WTC11 (cell line): Measurements from ENCODE around the gene FBXO15. TPM values are rescaled to one million over a fixed set of nuclear protein-coding genes. Genes with fewer than 3 reads are reported as not detected.

Source experiments
- ATAC-seq: fragments of 200-7000 bp; cut with Tn5 transposase; 2 replicates; pipeline ENCODE4 v1.10.0; 2021; ENCODE audit warnings: mild to moderate bottlenecking, moderate library complexity
- CTCF ChIA-PET: fragments of 300-600 bp; sonication (Branson Sonifier 250); formaldehyde crosslinking; loops from one replicate; lab custom pipeline; 2021; ENCODE audit warnings: antibody characterized with exemption; lab: Charles Lee
- POLR2A ChIA-PET: fragments of 350-600 bp; sonication (Branson Sonifier 250); formaldehyde crosslinking; loops from one replicate; lab custom pipeline; 2021; ENCODE audit warnings: antibody characterized with exemption; lab: Charles Lee
- DNase-seq: peaks from one replicate; pipeline ENCODE4 v3.0.0; 2021; ENCODE audit warnings: low spot score
- H3K27ac Mint-ChIP-seq: 2 replicates; pipeline ENCODE4 v1.8.0; 2021; ENCODE audit warnings: mixed read lengths
- H3K27me3 Mint-ChIP-seq: 2 replicates; pipeline ENCODE4 v1.8.0; 2021; ENCODE audit warnings: low read depth, mild to moderate bottlenecking, moderate library complexity, mixed read lengths
- H3K36me3 Mint-ChIP-seq: 2 replicates; pipeline ENCODE4 v1.8.0; 2021; ENCODE audit warnings: mixed read lengths
- H3K4me1 Mint-ChIP-seq: 2 replicates; pipeline ENCODE4 v1.8.0; 2022; ENCODE audit warnings: mixed read lengths
- H3K4me3 Mint-ChIP-seq: 2 replicates; pipeline ENCODE4 v1.8.0; 2021; ENCODE audit warnings: mild to moderate bottlenecking, moderate library complexity, mixed read lengths
- H3K9me3 Mint-ChIP-seq: 2 replicates; pipeline ENCODE4 v1.8.0; 2021; ENCODE audit warnings: mixed read lengths
- AFF4 ChIP-seq: sonication (generic); formaldehyde crosslinking; IDR thresholded peaks from 2 replicates; pipeline ENCODE4 v1.8.1; 2023; ENCODE audit warnings: mild to moderate bottlenecking, missing genetic modification reagents, borderline replicate concordance
- ATF1 ChIP-seq: sonication (generic); formaldehyde crosslinking; IDR thresholded peaks from 2 replicates; pipeline ENCODE4 v1.8.1; 2023; ENCODE audit warnings: mild to moderate bottlenecking, moderate library complexity, missing genetic modification reagents
- CBFB ChIP-seq: sonication (generic); formaldehyde crosslinking; IDR thresholded peaks from 2 replicates; pipeline ENCODE4 v1.8.1; 2022; ENCODE audit warnings: mild to moderate bottlenecking, low read depth, missing genetic modification reagents
- CREB1 ChIP-seq: sonication (generic); formaldehyde crosslinking; IDR thresholded peaks from 2 replicates; pipeline ENCODE4 v1.8.0; 2023; ENCODE audit warnings: mild to moderate bottlenecking, missing genetic modification reagents
- CREM ChIP-seq: sonication (generic); formaldehyde crosslinking; IDR thresholded peaks from 2 replicates; pipeline ENCODE4 v1.8.1; 2022; ENCODE audit warnings: mild to moderate bottlenecking, missing genetic modification reagents, moderate library complexity
- ELF4 ChIP-seq: sonication (generic); formaldehyde crosslinking; IDR thresholded peaks from 2 replicates; pipeline ENCODE4 v1.8.1; 2022; ENCODE audit warnings: low read depth, mild to moderate bottlenecking, moderate library complexity, missing genetic modification reagents
- ERG ChIP-seq: fragments of 250-450 bp; sonication (Bioruptor Pico); IDR thresholded peaks from 2 replicates; pipeline ENCODE4 v1.8.0; 2021; ENCODE audit warnings: mild to moderate bottlenecking
- JAZF1 ChIP-seq: fragments of 250-450 bp; sonication (Bioruptor Pico); IDR thresholded peaks from 2 replicates; pipeline ENCODE4 v1.9.0; 2021; ENCODE audit warnings: moderate library complexity, mild to moderate bottlenecking, inconsistent platforms
- JUN ChIP-seq: sonication (generic); formaldehyde crosslinking; IDR thresholded peaks from 2 replicates; pipeline ENCODE4 v1.8.0; 2023; ENCODE audit warnings: mild to moderate bottlenecking, missing genetic modification reagents
- MAX ChIP-seq: sonication (generic); formaldehyde crosslinking; IDR thresholded peaks from 2 replicates; pipeline ENCODE4 v1.8.0; 2022; ENCODE audit warnings: mild to moderate bottlenecking, missing genetic modification reagents
- NR2C2 ChIP-seq: sonication (generic); formaldehyde crosslinking; IDR thresholded peaks from 2 replicates; pipeline ENCODE4 v1.8.0; 2022; ENCODE audit warnings: mild to moderate bottlenecking, missing genetic modification reagents
- RELA ChIP-seq: sonication (generic); formaldehyde crosslinking; IDR thresholded peaks from 2 replicates; pipeline ENCODE4 v1.8.1; 2022; ENCODE audit warnings: missing genetic modification reagents, mild to moderate bottlenecking, borderline replicate concordance
- TCF7 ChIP-seq: sonication (generic); formaldehyde crosslinking; IDR thresholded peaks from 2 replicates; pipeline ENCODE4 v1.8.0; 2022; ENCODE audit warnings: mild to moderate bottlenecking, low read depth, missing genetic modification reagents, moderate library complexity
- TEAD1 ChIP-seq: sonication (generic); formaldehyde crosslinking; IDR thresholded peaks from 2 replicates; pipeline ENCODE4 v1.8.0; 2022; ENCODE audit warnings: mild to moderate bottlenecking, missing genetic modification reagents
- USF1 ChIP-seq: sonication (generic); formaldehyde crosslinking; IDR thresholded peaks from 2 replicates; pipeline ENCODE4 v1.8.0; 2022; ENCODE audit warnings: mild to moderate bottlenecking, missing genetic modification reagents
- USF2 ChIP-seq: sonication (generic); formaldehyde crosslinking; IDR thresholded peaks from 2 replicates; pipeline ENCODE4 v1.8.1; 2023; ENCODE audit warnings: mild to moderate bottlenecking, missing genetic modification reagents, moderate library complexity
- ZNF263 ChIP-seq: sonication (generic); formaldehyde crosslinking; IDR thresholded peaks from 2 replicates; pipeline ENCODE4 v1.8.1; 2022; ENCODE audit warnings: low read depth, mild to moderate bottlenecking, moderate library complexity, missing genetic modification reagents
- ZNF416 ChIP-seq: fragments of 250-450 bp; sonication (Bioruptor Pico); IDR thresholded peaks from 2 replicates; pipeline ENCODE4 v1.9.0; 2021; ENCODE audit warnings: mild to moderate bottlenecking, inconsistent platforms
- ZNF425 ChIP-seq: fragments of 250-450 bp; sonication (Bioruptor Pico); conservative IDR thresholded peaks from 2 replicates; pipeline ENCODE4 v1.9.0; 2021; ENCODE audit warnings: mild to moderate bottlenecking
- ZNF512 ChIP-seq: sonication (generic); formaldehyde crosslinking; IDR thresholded peaks from 2 replicates; pipeline ENCODE4 v1.8.1; 2022; ENCODE audit warnings: missing genetic modification reagents, borderline replicate concordance
- total RNA-seq: library from RNA; stranded (reverse); gene quantifications from 3 replicates; pipeline ENCODE4 v1.2.3, GENCODE V29; 2021

The FBXO15 gene
- total RNA-seq, 1 experiment from 2014 or later = 0.96 TPM

GRCh38 chr18:74146756-74147155, 878 bp downstream of the FBXO15 start (continued):
- TF ChIP-seq ERG (CRISPR knock-in tag) = no peak

GRCh38 chr18:74142252-74142651, 5.4 kb downstream of the FBXO15 start:
- Mint-ChIP-seq H3K9me3 (no peaks in the 10 kb centered on the region), H3K27me3 (peaks cover 16% of the 10 kb centered on the region), H3K27ac (no peak overlapping the region), H3K36me3 (no peaks in the 10 kb centered on the region), H3K4me1 (peaks cover 16% of the 10 kb centered on the region), H3K4me3 (no peak overlapping the region)
- POLR2A ChIA-PET = no interaction called here
- TF ChIP-seq RELA (CRISPR knock-in tag) (no peak), ZNF416 (CRISPR knock-in tag) (no peak), ZNF263 (CRISPR knock-in tag) (no peak), ZNF425 (CRISPR knock-in tag) (no peak), ELF4 (CRISPR knock-in tag) (no peak), JUN (CRISPR knock-in tag) (no peak), ZNF512 (CRISPR knock-in tag) (no peak), CREB1 (CRISPR knock-in tag) (no peak), TCF7 (CRISPR knock-in tag) (no peak)
- ATAC-seq (no peak), DNase-seq (no peak)
- CTCF ChIA-PET = no interaction called here

- no peaks in the 10 kb centered on the region for H3K36me3 Mint-ChIP-seq
- DNase-seq (no peak), ATAC-seq (no peak)
- H3K27me3 Mint-ChIP-seq = peaks cover 10% of the 10 kb centered on the region
- ChIA-PET POLR2A (no interaction called here), CTCF (interaction anchor here (0.9 kb wide), 1 partner anchor 59 kb away, joined by 3 read pairs; no protein-coding TSS in a partner anchor)
- peaks cover 11% of the 10 kb centered on the region; the same call in 1 of the 2 replicates for H3K4me1 Mint-ChIP-seq
- no peak overlapping the region for H3K27ac Mint-ChIP-seq
- no peak overlapping the region for H3K4me3 Mint-ChIP-seq
- no peaks in the 10 kb centered on the region for H3K9me3 Mint-ChIP-seq
- TF ChIP-seq ZNF416 (CRISPR knock-in tag) (no peak), JAZF1 (CRISPR knock-in tag) (no peak), ATF1 (CRISPR knock-in tag) (no peak), CREM (CRISPR knock-in tag) (no peak), TEAD1 (no peak), USF2 (no peak), AFF4 (no peak), ZNF425 (CRISPR knock-in tag) (no peak), MAX (no peak), NR2C2 (no peak), CBFB (CRISPR knock-in tag) (no peak), USF1 (CRISPR knock-in tag) (no peak)
Measured at GRCh38 chr18:74141667-74142066, 6.0 kb downstream of the FBXO15 start.
